OCI-LY7 (cell line): ENCODE results near the gene TOMM20L.

Experiments
- EZH2phosphoT487 ChIP-seq: fragments of 200-600 bp; sonication (generic); IDR thresholded peaks from 2 replicates; pipeline ENCODE4 v1.6.1; 2018; ENCODE audit warnings: low read depth, borderline replicate concordance, mild to moderate bottlenecking, mixed run types, antibody characterized with exemption, low read length, moderate library complexity, mixed read lengths
- TF ChIP-seq, protein P1 (sequence below): fragments of 200-600 bp; sonication (generic); conservative IDR thresholded peaks from 2 replicates; pipeline ENCODE4 v1.5.1; 2014; ENCODE audit warnings: mild to moderate bottlenecking, antibody characterized with exemption, low read length, moderate library complexity, mixed read lengths

DNA sequence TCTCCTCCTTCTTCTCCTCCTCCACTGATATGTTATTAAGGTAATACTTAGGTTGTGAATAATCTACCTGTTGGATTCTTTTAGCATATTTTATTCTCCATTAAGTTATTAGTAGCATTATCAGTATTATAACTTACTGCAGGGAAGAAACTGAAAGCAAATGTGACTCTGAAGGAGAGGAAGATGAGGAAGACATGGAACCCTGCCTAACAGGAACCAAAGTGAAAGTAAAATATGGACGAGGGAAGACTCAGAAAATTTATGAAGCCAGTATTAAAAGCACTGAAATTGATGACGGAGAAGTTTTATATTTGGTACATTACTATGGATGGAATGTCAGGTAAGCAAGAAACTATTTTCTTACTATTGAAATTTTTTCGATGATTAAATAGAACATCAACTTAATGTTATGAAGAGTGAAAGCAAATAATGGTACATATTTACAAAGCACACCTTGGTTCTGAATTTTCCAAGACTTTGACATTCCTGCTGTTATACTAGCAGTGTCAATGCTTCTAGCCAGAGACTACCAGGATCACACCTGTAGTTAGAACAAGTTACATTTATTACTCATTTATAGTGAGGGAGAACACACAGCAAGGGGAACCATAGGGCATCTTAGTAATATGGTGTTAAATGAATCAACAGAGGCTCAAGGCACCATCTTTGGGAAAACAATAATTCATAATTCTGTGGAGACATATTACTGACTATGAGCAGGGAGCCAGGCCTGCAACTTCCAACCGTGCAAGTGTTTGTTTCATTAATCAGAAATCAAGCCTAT is 42.0 kb upstream of the TOMM20L start:
- TF ChIP-seq, protein P1, sequence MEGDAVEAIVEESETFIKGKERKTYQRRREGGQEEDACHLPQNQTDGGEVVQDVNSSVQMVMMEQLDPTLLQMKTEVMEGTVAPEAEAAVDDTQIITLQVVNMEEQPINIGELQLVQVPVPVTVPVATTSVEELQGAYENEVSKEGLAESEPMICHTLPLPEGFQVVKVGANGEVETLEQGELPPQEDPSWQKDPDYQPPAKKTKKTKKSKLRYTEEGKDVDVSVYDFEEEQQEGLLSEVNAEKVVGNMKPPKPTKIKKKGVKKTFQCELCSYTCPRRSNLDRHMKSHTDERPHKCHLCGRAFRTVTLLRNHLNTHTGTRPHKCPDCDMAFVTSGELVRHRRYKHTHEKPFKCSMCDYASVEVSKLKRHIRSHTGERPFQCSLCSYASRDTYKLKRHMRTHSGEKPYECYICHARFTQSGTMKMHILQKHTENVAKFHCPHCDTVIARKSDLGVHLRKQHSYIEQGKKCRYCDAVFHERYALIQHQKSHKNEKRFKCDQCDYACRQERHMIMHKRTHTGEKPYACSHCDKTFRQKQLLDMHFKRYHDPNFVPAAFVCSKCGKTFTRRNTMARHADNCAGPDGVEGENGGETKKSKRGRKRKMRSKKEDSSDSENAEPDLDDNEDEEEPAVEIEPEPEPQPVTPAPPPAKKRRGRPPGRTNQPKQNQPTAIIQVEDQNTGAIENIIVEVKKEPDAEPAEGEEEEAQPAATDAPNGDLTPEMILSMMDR, result no peak
- TF ChIP-seq EZH2phosphoT487, result no peak
